Measurements from ENCODE around the gene NEXN.

DNA sequence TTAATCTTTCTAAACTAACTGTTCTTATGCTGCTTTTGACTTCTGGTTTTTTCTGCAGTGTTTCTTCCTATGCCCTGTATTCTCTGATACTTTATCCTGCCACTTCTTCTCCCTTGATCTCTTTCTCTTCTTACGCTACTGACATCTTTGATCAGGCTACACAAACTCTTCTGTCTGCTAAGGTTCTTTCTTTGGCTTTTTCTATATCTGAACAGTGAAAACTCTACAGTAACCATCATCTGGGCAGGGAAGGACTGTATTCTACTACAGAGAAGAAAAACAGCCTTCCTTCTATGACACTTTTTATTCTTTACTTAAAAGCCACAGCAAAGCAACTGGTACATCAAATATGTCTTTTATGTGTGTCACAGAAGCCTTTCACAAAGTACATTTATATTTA, 7.4 kb upstream of the NEXN start:
- TF ChIP-seq, protein P1, sequence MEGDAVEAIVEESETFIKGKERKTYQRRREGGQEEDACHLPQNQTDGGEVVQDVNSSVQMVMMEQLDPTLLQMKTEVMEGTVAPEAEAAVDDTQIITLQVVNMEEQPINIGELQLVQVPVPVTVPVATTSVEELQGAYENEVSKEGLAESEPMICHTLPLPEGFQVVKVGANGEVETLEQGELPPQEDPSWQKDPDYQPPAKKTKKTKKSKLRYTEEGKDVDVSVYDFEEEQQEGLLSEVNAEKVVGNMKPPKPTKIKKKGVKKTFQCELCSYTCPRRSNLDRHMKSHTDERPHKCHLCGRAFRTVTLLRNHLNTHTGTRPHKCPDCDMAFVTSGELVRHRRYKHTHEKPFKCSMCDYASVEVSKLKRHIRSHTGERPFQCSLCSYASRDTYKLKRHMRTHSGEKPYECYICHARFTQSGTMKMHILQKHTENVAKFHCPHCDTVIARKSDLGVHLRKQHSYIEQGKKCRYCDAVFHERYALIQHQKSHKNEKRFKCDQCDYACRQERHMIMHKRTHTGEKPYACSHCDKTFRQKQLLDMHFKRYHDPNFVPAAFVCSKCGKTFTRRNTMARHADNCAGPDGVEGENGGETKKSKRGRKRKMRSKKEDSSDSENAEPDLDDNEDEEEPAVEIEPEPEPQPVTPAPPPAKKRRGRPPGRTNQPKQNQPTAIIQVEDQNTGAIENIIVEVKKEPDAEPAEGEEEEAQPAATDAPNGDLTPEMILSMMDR (IDR thresholded peaks at IDR 0.05; ENCODE audit: insufficient read depth, low read length): no peak
- no peak for TF ChIP-seq POLR2AphosphoS5 (IDR thresholded peaks at IDR 0.05; ENCODE audit: low read depth)
- TF ChIP-seq, protein P2, sequence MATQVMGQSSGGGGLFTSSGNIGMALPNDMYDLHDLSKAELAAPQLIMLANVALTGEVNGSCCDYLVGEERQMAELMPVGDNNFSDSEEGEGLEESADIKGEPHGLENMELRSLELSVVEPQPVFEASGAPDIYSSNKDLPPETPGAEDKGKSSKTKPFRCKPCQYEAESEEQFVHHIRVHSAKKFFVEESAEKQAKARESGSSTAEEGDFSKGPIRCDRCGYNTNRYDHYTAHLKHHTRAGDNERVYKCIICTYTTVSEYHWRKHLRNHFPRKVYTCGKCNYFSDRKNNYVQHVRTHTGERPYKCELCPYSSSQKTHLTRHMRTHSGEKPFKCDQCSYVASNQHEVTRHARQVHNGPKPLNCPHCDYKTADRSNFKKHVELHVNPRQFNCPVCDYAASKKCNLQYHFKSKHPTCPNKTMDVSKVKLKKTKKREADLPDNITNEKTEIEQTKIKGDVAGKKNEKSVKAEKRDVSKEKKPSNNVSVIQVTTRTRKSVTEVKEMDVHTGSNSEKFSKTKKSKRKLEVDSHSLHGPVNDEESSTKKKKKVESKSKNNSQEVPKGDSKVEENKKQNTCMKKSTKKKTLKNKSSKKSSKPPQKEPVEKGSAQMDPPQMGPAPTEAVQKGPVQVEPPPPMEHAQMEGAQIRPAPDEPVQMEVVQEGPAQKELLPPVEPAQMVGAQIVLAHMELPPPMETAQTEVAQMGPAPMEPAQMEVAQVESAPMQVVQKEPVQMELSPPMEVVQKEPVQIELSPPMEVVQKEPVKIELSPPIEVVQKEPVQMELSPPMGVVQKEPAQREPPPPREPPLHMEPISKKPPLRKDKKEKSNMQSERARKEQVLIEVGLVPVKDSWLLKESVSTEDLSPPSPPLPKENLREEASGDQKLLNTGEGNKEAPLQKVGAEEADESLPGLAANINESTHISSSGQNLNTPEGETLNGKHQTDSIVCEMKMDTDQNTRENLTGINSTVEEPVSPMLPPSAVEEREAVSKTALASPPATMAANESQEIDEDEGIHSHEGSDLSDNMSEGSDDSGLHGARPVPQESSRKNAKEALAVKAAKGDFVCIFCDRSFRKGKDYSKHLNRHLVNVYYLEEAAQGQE (IDR thresholded peaks at IDR 0.05; ENCODE audit: insufficient replicate concordance, low read depth): no peak
- no peak for TF ChIP-seq GABPA (IDR thresholded peaks at IDR 0.05; ENCODE audit: low read depth)
- TF ChIP-seq SPI1 (IDR thresholded peaks at IDR 0.05; ENCODE audit: borderline replicate concordance, low read depth): no peak

Data from HL-60 (cell line).